ENCODE measurements around the gene HOXC9. TPM values are rescaled to one million over a fixed set of nuclear protein-coding genes. Genes with fewer than 3 reads are reported as not detected.

The HOXC9 gene
- total RNA-seq, 4 donors from 2014 or later, result 13.6 to 37.7 (median 26.3) TPM

DNA sequence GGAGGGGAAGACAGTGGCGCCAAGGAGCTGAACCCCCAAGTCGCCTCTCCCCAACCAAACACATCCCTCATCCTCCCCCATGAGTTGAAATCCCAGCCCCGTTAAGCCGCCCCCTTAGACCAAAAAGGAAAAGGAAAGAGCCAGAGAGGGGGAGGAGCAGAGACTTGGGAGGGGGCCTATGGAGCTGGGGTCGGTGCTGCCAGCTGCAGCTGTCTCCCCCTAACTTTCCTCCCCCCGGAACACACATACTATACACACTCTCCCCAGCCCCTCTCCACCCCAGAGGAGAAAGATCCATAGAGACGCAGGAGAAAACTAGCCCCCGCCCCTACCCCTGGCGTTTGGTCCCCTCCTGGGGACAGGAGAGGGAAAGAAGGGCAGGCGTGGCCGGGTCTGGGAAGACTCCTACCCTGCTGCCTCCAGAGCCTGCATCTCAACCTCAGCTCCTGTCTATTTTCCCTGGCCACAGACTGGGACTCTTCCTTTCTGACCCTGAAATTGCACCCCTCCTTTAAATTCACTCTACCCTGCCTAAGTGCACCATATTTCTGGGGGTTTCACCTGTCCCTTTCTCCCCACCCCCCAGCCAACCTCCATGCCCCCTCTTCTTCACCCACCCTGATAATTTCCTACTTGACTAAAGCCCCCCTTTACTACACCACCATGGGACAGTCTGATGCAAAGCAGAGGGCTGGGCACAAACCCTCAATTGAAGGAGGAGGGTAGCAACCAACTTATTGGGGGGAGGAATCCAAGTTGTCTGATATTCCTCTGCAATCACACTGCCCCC lies 1.7 kb upstream of the HOXC9 start:
- TF ChIP-seq, protein P1, sequence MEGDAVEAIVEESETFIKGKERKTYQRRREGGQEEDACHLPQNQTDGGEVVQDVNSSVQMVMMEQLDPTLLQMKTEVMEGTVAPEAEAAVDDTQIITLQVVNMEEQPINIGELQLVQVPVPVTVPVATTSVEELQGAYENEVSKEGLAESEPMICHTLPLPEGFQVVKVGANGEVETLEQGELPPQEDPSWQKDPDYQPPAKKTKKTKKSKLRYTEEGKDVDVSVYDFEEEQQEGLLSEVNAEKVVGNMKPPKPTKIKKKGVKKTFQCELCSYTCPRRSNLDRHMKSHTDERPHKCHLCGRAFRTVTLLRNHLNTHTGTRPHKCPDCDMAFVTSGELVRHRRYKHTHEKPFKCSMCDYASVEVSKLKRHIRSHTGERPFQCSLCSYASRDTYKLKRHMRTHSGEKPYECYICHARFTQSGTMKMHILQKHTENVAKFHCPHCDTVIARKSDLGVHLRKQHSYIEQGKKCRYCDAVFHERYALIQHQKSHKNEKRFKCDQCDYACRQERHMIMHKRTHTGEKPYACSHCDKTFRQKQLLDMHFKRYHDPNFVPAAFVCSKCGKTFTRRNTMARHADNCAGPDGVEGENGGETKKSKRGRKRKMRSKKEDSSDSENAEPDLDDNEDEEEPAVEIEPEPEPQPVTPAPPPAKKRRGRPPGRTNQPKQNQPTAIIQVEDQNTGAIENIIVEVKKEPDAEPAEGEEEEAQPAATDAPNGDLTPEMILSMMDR (IDR thresholded peaks at IDR 0.05 in 4 of 5, conservative IDR thresholded peaks at IDR 0.05 in 1 of 5), result peak in 1 of 5 experiments; percentile 16
- TF ChIP-seq POLR2A (IDR thresholded peaks at IDR 0.05), result peak in 1 of 2 donors; percentile 1

DNA sequence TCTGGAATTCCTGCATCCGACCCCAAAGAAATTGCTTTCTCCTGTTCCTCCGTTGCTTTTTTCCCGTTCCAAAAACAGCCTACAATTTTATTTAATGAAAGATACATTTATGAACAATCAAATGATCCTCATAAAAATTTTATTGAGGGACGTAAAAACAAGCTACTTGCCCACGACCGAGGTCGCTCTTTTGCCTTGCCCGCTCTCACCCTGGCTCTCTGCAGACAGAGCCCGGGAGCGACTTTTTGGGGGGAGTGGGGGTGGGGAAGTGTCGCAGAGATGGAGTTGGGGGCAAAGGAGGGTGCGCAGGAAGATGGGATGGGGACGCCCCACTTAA lies 1.1 kb upstream of the HOXC9 start:
- Histone ChIP-seq H3K27ac (peak overlapping the region; percentile 94 to 100 (median 98)), H3K4me1 (peaks cover 23 to 25% of the 10 kb centered on the region in 2 donors), H3K4me3 (peak overlapping the region; percentile 64 to 88 (median 80)), H3K27me3 (peaks cover 0 to 4% (median 0%) of the 10 kb centered on the region in 3 donors), H3K36me3 (no peaks in the 10 kb centered on the region), H3K9me3 (no peaks in the 10 kb centered on the region)
- intact Hi-C loops (cut with DNase I; ENCODE audit: low total_unique reads) (loop anchor here (10.0 kb wide), 2 partner anchors 954 to 1726 kb away; partner anchors contain the start of genes CD63 and RDH5), in situ Hi-C loops (cut with MboI; ENCODE audit: low sequenced_read_pairs in 4 of 4) (loop anchor here in 3 of 4 donors (25.0 kb wide), 3 partner anchors 213 to 1713 kb away; partner anchors contain the start of genes GPR84 (in 2 of the 3), BLOC1S1 (in 1 of the 3), ITGA7 (in 1 of the 3) and RDH5 (in 1 of the 3))
- DNase-seq (no peak), ATAC-seq (no peak)
- TF ChIP-seq, protein P1 (IDR thresholded peaks at IDR 0.05 in 4 of 5, conservative IDR thresholded peaks at IDR 0.05 in 1 of 5), result peak in 1 of 5 experiments; percentile 1
- TF ChIP-seq POLR2A (IDR thresholded peaks at IDR 0.05), result no peak

More for the DNA sequence above, 1.7 kb upstream of the HOXC9 start:
- Histone ChIP-seq H3K36me3 (no peaks in the 10 kb centered on the region), H3K4me1 (peaks cover 24 to 25% of the 10 kb centered on the region in 2 donors), H3K27ac (peak overlapping the region; percentile 94 to 100 (median 98)), H3K9me3 (no peaks in the 10 kb centered on the region), H3K27me3 (peaks cover 0 to 4% (median 0%) of the 10 kb centered on the region in 3 donors), H3K4me3 (peak overlapping the region; percentile 64 to 88 (median 80))
- ATAC-seq (no peak), DNase-seq (no peak)
- in situ Hi-C loops (cut with MboI; ENCODE audit: low sequenced_read_pairs in 4 of 4) (loop anchor here in 3 of 4 donors (25.0 kb wide), 3 partner anchors 214 to 1714 kb away; partner anchors contain the start of genes GPR84 (in 2 of the 3), BLOC1S1 (in 1 of the 3), ITGA7 (in 1 of the 3) and RDH5 (in 1 of the 3)), intact Hi-C loops (cut with DNase I; ENCODE audit: low total_unique reads) (loop anchor here (10.0 kb wide), 2 partner anchors 954 to 1726 kb away; partner anchors contain the start of genes CD63 and RDH5)

DNA sequence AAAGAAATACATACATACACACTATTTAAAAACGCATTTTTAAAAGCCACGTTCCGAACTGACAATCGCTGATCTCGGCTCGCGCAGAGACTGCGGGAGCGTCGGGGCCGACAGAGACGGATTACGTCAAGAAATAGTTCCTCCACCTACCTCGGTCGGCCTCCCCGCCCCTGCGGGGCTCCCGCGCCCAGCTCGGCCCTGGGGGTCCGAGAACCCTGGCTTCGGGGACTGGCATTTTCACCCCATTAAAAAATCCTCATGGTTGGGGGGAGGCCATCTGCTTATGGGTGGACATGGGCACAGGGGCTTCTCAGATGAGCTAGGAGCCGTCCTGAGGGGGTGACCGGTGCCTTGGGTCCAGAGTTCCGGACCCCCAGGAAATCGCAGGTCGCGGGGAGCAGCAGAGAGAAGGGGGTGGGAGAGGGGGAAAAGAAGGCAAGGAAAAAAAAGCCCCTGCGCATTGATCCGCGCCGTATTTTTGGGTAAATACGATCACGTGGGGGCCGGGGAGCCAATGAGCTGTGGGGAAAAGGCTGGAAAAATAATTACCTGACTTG lies 324 bp upstream of the HOXC9 start:
- intact Hi-C loops (cut with DNase I; ENCODE audit: low total_unique reads), result loop anchor here (10.0 kb wide), 2 partner anchors 955 to 1725 kb away; partner anchors contain the start of genes CD63 and RDH5
- H3K27ac ChIP-seq, result peak overlapping the region; percentile 94 to 100 (median 98)
- DNase-seq, result peak; percentile 74 to 84

More for the DNA sequence above, 324 bp upstream of the HOXC9 start:
- Histone ChIP-seq H3K27me3 (peaks cover 0 to 4% (median 0%) of the 10 kb centered on the region in 3 donors), H3K4me3 (peak overlapping the region; percentile 64 to 88 (median 80)), H3K9me3 (no peaks in the 10 kb centered on the region), H3K36me3 (no peaks in the 10 kb centered on the region), H3K4me1 (peaks cover 27 to 32% of the 10 kb centered on the region in 2 donors)
- TF ChIP-seq, protein P1 (IDR thresholded peaks at IDR 0.05 in 4 of 5, conservative IDR thresholded peaks at IDR 0.05 in 1 of 5), result peak in 1 of 5 experiments; percentile 23
- peak in 1 of 2 donors; percentile 40 for TF ChIP-seq POLR2A (IDR thresholded peaks at IDR 0.05)
- in situ Hi-C loops (cut with MboI; ENCODE audit: low sequenced_read_pairs in 4 of 4), result loop anchor here (25.0 kb wide), 3 partner anchors 213 to 1713 kb away; partner anchors contain the start of genes GPR84 (in 4 of the 4), BLOC1S1 (in 1 of the 4), ITGA7 (in 1 of the 4) and RDH5 (in 1 of the 4)
- peak; percentile 25 to 26 for ATAC-seq
